Measurements from ENCODE around the gene CHP1. TPM values are rescaled to one million over a fixed set of nuclear protein-coding genes. Genes with fewer than 3 reads are reported as not detected.

CHP1 gene
- total RNA-seq (2021) (70.8 and 71.2 TPM in 2 replicates), Bru-seq, nascent RNA (percentile 61 among the genes with signal in this experiment), BruChase-seq, experiment 1, labeled RNA remaining after a 2-hour chase (percentile 66 among the genes with signal in this experiment), BruChase-seq, experiment 2, labeled RNA remaining after a 6-hour chase (percentile 80 among the genes with signal in this experiment)
- long read RNA-seq, transcript CHP1-201 (7 exons, 3,329 nt), result major isoform, 14 of 22 reads
- long read RNA-seq, partial matches to known transcripts, result 3 of 22 reads
- long read RNA-seq, other reads (novel, unspliced or antisense), result 4 of 22 reads

- Histone ChIP-seq H3K27me3 (replicated peaks; ENCODE audit: insufficient read depth, low read depth, low read length, poor library complexity) (no peaks in the 10 kb centered on the region), H3K27ac (ENCODE audit: low read depth, low read length, poor library complexity, severe bottlenecking) (peak within 1 kb of the TSS; percentile 89), H3K4me1 (ENCODE audit: insufficient read depth, low read length, poor library complexity, severe bottlenecking) (no peaks in the 10 kb centered on the region), H3K36me3 (ENCODE audit: insufficient read depth, low read length, poor library complexity, severe bottlenecking) (no peaks in the 10 kb centered on the region), H3K9me3 (ENCODE audit: low read depth, low read length, poor library complexity, severe bottlenecking) (no peaks in the 10 kb centered on the region), H3K4me3 (ENCODE audit: low read depth, low read length, poor library complexity, severe bottlenecking) (peak within 1 kb of the TSS; percentile 72)
- intact Hi-C loops (cut with micrococcal nuclease; ENCODE audit: unreplicated experiment), result loop anchor here (5.0 kb wide), 1 partner anchor 279 kb away; the partner anchor contains the start of gene CHAC1
- TF ChIP-seq, protein P1, sequence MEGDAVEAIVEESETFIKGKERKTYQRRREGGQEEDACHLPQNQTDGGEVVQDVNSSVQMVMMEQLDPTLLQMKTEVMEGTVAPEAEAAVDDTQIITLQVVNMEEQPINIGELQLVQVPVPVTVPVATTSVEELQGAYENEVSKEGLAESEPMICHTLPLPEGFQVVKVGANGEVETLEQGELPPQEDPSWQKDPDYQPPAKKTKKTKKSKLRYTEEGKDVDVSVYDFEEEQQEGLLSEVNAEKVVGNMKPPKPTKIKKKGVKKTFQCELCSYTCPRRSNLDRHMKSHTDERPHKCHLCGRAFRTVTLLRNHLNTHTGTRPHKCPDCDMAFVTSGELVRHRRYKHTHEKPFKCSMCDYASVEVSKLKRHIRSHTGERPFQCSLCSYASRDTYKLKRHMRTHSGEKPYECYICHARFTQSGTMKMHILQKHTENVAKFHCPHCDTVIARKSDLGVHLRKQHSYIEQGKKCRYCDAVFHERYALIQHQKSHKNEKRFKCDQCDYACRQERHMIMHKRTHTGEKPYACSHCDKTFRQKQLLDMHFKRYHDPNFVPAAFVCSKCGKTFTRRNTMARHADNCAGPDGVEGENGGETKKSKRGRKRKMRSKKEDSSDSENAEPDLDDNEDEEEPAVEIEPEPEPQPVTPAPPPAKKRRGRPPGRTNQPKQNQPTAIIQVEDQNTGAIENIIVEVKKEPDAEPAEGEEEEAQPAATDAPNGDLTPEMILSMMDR (conservative IDR thresholded peaks at IDR 0.05; ENCODE audit: low read depth, low read length), result peak; percentile 96
- no peak for TF ChIP-seq EZH2 (IDR thresholded peaks at IDR 0.05; ENCODE audit: borderline replicate concordance, low read depth, low read length, poor library complexity, severe bottlenecking)
- no TSS peak for BruUV-seq (replicated peaks)
- DNase-seq (ENCODE audit: low spot score), result peak; percentile 98
- ChIA-PET CTCF (interaction anchor here (0.6 to 0.7 kb wide), 3 partner anchors 102 to 551 kb away, joined by 3 to 8 read pairs (median 3); partner anchors contain the start of genes NUSAP1 and OIP5), POLR2A (ENCODE audit: low non-redundant PET) (interaction anchor here (0.5 to 0.6 kb wide), 2 partner anchors 54 to 309 kb away, joined by 5 read pairs; no protein-coding TSS in a partner anchor)
Observed at GRCh38 chr15:41230650-41231421, at the start of gene CHP1, which contains the start of gene EXD1. Gene CHP1 (plus strand): TSS chr15:41231268. CDS start chr15:41231383, 115 bp downstream. Gene EXD1 (minus strand): TSS chr15:41230757. CDS start chr15:41226575, 4,182 bp downstream.

DNA sequence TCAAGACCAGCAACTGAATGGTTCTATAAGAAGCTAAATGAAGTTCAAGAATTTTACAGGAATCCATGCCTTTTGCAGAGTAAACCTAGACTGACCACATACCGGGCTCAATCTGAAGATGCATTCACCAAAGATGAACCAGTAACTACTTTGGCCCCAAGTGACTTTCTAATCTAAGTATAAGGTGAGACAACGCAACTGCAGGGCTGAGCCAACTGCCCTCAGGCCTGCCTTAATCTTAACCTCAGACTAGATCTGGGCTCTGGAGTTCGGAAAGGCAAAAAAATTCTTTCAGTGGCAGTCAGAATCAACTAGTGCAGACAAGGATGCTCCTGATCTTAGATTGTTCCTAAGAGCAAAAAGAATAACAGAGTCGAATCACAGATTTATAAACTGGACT, 48.8 kb upstream of the CHP1 start:
- no peak for DNase-seq (ENCODE audit: low spot score)
- H3K9me3 ChIP-seq (ENCODE audit: low read depth, low read length, poor library complexity, severe bottlenecking), result no peaks in the 10 kb centered on the region
- no peaks in the 10 kb centered on the region for H3K27me3 ChIP-seq (replicated peaks; ENCODE audit: insufficient read depth, low read depth, low read length, poor library complexity)
- no peak overlapping the region for H3K4me3 ChIP-seq (ENCODE audit: low read depth, low read length, poor library complexity, severe bottlenecking)
- intact Hi-C loops (cut with micrococcal nuclease; ENCODE audit: unreplicated experiment), result loop anchor here (5.0 kb wide), 1 partner anchor 165 kb away; no protein-coding TSS in a partner anchor
- BruUV-seq (replicated peaks), result no TSS peak
- no peak overlapping the region for H3K27ac ChIP-seq (ENCODE audit: low read depth, low read length, poor library complexity, severe bottlenecking)
- TF ChIP-seq EZH2 (IDR thresholded peaks at IDR 0.05; ENCODE audit: borderline replicate concordance, low read depth, low read length, poor library complexity, severe bottlenecking), result no peak
- ChIA-PET POLR2A (ENCODE audit: low non-redundant PET) (no interaction called here), CTCF (interaction anchor here (0.7 kb wide), 1 partner anchor 8 kb away, joined by 7 read pairs; no protein-coding TSS in a partner anchor)
- H3K36me3 ChIP-seq (ENCODE audit: insufficient read depth, low read length, poor library complexity, severe bottlenecking), result no peaks in the 10 kb centered on the region
- no peaks in the 10 kb centered on the region for H3K4me1 ChIP-seq (ENCODE audit: insufficient read depth, low read length, poor library complexity, severe bottlenecking)

- no TSS peak for BruUV-seq (replicated peaks)
- intact Hi-C loops (cut with micrococcal nuclease; ENCODE audit: unreplicated experiment), result loop anchor here (1.0 to 5.0 kb wide), 2 partner anchors 166 to 279 kb away; no protein-coding TSS in a partner anchor
Observed at GRCh38 chr15:41183581-41183980, 47.5 kb upstream of the CHP1 start.

More at GRCh38 chr15:41183581-41183980, 47.5 kb upstream of the CHP1 start:
- CTCF ChIA-PET, result interaction anchor here (1.0 kb wide), 2 partner anchors 278 to 279 kb away, joined by 3 to 10 read pairs; no protein-coding TSS in a partner anchor
- no peaks in the 10 kb centered on the region for H3K9me3 ChIP-seq (ENCODE audit: low read depth, low read length, poor library complexity, severe bottlenecking)
- H3K4me3 ChIP-seq (ENCODE audit: low read depth, low read length, poor library complexity, severe bottlenecking), result no peak overlapping the region
- H3K27me3 ChIP-seq (replicated peaks; ENCODE audit: insufficient read depth, low read depth, low read length, poor library complexity), result no peaks in the 10 kb centered on the region
- no peaks in the 10 kb centered on the region for H3K36me3 ChIP-seq (ENCODE audit: insufficient read depth, low read length, poor library complexity, severe bottlenecking)
- H3K4me1 ChIP-seq (ENCODE audit: insufficient read depth, low read length, poor library complexity, severe bottlenecking), result no peaks in the 10 kb centered on the region
- DNase-seq (ENCODE audit: low spot score), result no peak
- H3K27ac ChIP-seq (ENCODE audit: low read depth, low read length, poor library complexity, severe bottlenecking), result no peak overlapping the region
- no peak for TF ChIP-seq EZH2 (IDR thresholded peaks at IDR 0.05; ENCODE audit: borderline replicate concordance, low read depth, low read length, poor library complexity, severe bottlenecking)
- TF ChIP-seq, protein P1 (conservative IDR thresholded peaks at IDR 0.05; ENCODE audit: low read depth, low read length), result no peak
- POLR2A ChIA-PET (ENCODE audit: low non-redundant PET), result no interaction called here

Measured in A673 (cell line).